Stimulated activated CD8-positive, alpha-beta memory T cell treated with anti-CD3 and anti-CD28 coated beads, Interleukin-15, amount 100 ng/mL, for 1 hour (primary cell): ENCODE results near the gene THRSP.
A peak's percentile ranks its signal among the peaks of the same experiment; 100 is the strongest.
"Not testable (repeated sequence)": the region's sequence is repeated elsewhere in the genome, so short reads cannot be mapped to it uniquely, and the experiment has no call there.

ENCODE experiments used
- DNase-seq: peaks from one replicate; pipeline ENCODE4 v3.0.0-alpha.2; 2020; ENCODE audit warnings: low read depth

Gene THRSP

GRCh38 chr11:78066471-78066870 lies 2.8 kb downstream of the THRSP start:
- DNase-seq = no peak

GRCh38 chr11:78067704-78068103 lies 4.0 kb downstream of the THRSP start:
- no peak for DNase-seq

- no peak for DNase-seq
These were observed 5.8 kb downstream of the THRSP start for GRCh38 chr11:78069465-78069864.

GRCh38 chr11:78070621-78071020 lies 7.0 kb downstream of the THRSP start:
- DNase-seq = no peak

GRCh38 chr11:78071717-78072116 lies 8.1 kb downstream of the THRSP start:
- DNase-seq = no peak

- DNase-seq = no peak
These were observed 8.8 kb downstream of the THRSP start for GRCh38 chr11:78072455-78072854.

- no peak for DNase-seq
These were observed 11.1 kb downstream of the THRSP start for GRCh38 chr11:78074756-78075155.

GRCh38 chr11:78076733-78077403 lies 13.2 kb downstream of the THRSP start:
- no peak for DNase-seq

- DNase-seq = not testable (repeated sequence)
These were observed 13.9 kb downstream of the THRSP start for GRCh38 chr11:78077592-78077991.

GRCh38 chr11:78078218-78079167 lies 14.8 kb downstream of the THRSP start:
- DNase-seq = no peak

- peak; percentile 38 for DNase-seq
These were observed 15.8 kb downstream of the THRSP start, which contains the start of gene NDUFC2 for GRCh38 chr11:78079232-78080083. NDUFC2 (minus strand) TSS chr11:78079862; CDS start chr11:78079744, 118 bp downstream.

- no peak for DNase-seq
These were observed 16.6 kb downstream of the THRSP start for GRCh38 chr11:78080084-78080817.

GRCh38 chr11:78080818-78081495 lies 17.3 kb downstream of the THRSP start:
- DNase-seq = no peak

GRCh38 chr11:78081583-78081982 lies 17.9 kb downstream of the THRSP start:
- no peak for DNase-seq

- no peak for DNase-seq
These were observed 18.5 kb downstream of the THRSP start for GRCh38 chr11:78082146-78082545.

GRCh38 chr11:78083021-78083420 lies 19.4 kb downstream of the THRSP start:
- no peak for DNase-seq

- not testable (repeated sequence) for DNase-seq
These were observed 20.8 kb downstream of the THRSP start for GRCh38 chr11:78084506-78084905.

GRCh38 chr11:78085972-78086371 lies 22.3 kb downstream of the THRSP start:
- DNase-seq = no peak

- not testable (repeated sequence) for DNase-seq
These were observed 22.9 kb downstream of the THRSP start for GRCh38 chr11:78086521-78087074.

GRCh38 chr11:78094250-78094649 lies 30.6 kb downstream of the THRSP start:
- no peak for DNase-seq
